HG03060 (cell line): ENCODE results near the gene MREG.
"Not testable (repeated sequence)": the region's sequence is repeated elsewhere in the genome, so short reads cannot be mapped to it uniquely, and the experiment has no call there.

Source experiments
- ATAC-seq: cut with Tn5 transposase; IDR thresholded peaks from one replicate; pipeline ENCODE4 v1.9.1; 2021; ENCODE audit warnings: low read depth, moderate number of reproducible peaks; ENCODE audit not compliant: unreplicated experiment

Gene MREG

DNA sequence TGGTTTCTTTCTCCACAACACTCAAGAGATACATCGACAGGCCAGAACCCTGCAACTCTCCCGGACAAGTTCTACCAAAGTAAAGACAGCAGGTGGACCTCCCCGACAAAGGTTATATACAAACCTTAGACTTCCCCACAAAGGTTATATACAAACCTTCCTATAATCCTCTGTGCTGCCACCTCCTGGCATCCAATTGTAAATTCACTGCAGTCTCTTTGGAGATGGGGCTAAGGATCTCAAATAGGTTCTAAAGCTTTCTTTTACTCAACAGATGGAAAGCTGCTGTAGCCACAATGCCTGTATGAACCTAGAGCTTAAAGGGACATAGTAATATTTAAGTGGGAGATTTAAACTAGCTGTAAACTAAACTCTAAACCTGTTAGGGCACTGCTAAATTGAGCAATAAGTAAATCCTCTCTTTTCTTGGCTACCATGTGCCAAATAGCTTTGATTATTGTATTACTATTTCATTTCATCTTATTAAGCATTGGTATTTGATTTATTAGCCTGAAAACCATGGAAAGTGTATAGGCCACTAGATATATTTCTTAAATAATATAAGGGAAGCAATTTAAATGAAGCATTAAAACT, 9.8 kb upstream of the MREG start:
- ATAC-seq, result no peak

DNA sequence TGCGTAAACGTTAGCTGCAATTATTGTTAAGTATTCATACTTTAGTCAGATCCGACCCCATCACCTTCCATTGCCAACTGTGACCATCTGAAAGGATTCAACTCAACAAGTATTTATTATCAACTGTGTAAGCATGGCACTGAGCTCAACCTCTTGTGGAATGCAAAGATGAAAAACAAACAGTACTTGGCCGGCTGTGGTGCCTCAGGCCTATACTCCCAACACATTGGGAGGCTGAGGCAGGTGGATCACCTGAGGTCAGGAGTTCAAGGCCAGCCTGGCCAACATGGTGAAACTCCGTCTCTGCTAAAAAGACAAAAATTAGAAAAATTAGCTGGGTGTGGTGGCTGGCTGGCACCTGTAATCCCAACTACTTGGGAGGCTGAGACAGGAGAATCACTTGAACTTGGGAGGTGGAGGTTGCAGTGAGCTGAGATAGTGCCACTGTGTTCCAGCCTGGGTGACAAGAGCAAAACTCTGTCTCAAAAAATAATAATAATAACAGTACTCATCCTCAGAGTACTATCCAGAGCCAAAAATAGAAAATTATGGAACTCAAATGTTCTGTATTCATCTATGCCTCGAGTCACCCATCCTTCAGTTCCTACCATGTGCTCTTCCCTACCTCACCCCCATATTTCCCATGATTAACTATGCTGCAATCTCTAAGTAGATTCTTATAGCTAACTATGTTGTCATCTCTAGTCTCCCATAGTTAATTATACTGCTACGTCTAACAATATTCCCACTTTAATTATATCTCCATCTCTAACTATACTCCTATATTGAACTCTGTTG, 8.6 kb upstream of the MREG start:
- ATAC-seq, result no peak

DNA sequence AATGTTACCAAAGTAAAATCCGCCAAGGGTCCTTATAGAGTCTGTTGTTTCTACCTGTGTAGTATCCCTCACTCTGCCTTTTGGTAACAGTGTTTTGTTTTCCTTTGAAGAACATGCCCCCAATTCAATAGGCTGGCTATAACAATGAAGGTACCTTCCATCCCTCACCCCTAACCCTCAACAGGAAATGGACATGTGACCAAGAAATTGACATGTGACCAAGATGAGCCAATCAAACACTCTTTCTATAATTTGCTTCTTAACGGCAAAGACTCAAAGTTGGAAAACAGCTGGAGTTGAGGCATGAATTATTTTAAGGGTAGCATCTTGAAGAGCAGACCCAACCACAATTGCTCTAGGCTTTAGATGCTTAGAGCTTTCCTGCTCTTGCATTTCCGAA, 5.4 kb upstream of the MREG start:
- ATAC-seq, result no peak

DNA sequence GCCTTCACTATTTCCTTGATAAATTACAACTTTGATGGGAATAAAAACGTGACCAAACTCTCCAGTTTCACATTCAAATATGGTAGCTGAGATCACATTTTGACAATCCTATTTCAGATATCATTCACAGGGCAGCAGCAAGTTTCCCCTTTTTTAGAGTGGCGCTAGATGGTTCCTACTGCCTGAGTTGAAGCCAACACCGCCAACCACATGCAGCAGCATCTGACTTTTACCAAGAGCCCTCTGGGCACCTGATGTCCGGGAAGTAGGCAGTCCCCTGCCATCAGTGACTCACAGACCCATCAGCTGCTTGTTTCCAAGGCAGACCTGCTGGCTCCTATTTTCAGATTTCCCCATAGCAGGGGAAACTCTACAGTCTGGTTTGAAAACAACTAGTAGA, 4.0 kb upstream of the MREG start:
- ATAC-seq, result peak; percentile 38

DNA sequence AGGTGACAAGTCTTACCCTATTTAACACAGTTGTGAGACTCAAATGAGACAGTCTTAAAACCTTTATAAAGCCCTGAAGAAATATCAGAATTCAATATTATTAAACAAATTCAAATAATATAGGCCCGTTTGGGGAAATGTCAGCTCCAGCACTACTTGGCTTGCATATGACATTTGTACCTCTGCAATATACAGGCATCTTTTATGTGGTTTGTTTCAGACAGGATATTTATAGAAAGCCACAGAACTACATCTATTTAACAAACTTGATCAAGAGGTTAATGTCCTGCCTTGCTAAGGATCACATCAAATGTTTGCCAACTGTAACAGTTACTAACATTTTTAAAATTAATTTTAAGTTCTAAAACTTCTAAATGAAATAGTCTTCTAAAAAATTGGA, 3.2 kb upstream of the MREG start:
- no peak for ATAC-seq

DNA sequence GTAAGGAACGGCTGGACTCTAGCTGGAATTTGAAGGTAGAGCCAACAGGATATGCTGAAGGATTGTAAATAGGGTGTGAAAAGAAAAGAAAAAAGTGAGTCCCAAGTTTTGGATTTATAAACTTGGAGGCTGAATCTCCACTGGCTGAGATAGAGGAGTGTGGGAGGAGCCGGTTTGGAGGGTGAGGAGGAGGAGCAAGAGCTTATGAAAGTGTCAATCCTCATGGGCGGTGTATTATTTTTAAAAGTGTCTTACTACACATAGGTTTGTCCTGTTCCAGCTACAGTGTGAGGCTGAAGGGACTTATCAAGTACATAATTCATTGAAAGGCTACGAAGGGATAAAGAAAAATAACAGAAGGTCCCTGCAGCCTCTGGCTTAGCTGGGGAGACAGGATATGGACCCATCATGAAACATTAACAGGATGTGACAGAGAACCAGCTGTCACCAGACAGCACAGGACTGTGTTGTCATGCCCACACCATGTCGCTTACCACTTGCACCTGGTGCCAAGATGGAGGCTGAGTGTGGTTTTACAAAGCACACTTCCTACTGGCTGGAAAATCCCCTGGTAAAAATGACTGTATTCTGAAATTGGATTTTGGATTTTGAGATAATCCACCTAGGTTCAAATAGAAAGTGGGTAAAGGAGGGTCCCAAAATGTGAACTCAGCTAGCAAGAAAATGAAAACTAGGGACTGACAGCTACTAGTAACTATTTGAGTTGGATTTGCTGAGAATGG, 2.5 kb upstream of the MREG start:
- peak; percentile 76 for ATAC-seq

DNA sequence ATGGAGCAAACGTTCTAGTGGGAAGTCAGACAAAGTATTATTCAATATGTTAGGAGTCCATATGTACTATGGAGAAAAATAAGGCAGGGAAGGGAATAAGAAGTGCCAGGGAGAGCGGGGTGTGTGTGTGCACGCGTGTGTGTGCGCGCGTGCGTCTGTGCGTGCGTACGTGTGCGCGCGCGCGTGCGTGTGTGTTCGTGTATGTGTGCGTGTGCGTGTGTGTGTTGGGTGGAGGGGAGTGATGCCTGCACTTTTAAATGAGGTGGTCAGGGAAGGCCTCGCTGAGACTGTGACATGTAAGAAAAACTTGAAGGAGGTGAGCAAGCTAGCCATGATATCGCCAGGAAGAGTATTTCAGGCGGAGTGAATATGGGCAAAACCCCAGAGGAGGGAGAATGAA, 1.6 kb upstream of the MREG start:
- no peak for ATAC-seq

DNA sequence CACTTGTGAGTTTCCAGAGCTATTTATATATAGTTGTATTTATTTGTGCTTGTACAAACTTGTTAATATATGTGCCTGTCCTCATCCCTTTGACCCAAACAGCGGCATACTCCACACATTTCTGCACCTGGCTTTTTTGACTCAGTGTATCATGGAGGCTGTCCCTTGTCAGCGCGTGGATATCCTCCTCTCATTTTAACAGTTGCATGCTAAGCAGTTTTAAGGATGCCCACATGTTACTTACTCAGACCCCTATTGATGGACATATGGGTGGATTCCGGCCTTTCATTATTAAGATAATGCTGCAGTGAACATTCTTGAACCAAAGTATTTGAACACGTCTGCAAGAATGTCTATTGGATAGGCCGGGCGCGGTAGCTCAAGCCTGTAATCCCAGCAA, 655 bp upstream of the MREG start:
- no peak for ATAC-seq

DNA sequence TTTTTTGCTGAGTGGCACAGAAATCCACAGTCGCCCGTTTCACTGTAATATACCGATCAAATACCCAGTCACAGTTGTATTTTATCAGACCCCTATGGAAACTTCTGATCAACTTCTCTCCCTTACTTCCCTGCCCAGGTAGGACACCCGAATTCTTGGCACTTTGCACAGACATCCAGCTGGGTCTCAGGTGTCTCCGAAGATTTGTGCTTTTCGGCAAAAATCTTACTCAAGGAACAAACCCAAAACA, 596 bp downstream of the MREG start:
- no peak for ATAC-seq

DNA sequence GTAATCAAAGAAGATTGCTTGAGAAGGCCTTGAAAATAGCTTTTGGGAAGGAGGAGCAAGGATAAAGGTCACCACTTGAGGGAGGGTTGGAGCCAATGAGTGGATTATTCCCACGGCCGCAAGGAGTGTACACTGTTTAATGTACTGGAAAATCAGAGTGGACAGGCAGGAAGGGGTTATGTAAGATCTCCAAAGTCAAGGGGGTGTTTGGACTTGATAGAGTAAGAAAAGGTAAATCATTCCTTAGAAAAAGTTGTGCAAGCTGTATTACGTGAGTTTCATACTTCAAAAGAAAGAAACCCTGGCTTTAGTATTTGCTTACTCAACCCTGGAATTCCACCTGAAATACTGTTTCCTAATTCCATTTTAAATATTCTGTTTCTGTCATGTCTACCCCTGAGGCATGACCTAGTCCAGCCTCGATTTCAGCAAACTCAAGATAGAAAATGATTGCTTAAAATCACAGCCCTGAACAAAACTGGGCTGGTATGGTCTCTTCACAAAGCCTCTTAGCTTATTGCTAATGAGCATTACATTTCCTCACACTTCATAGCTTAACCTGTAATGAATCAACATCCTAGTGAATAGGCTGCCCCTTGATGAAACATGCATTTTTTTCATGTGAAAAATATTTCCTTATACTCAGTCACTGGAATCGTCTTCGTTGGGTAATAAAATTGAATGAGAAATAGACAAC, 1.1 kb downstream of the MREG start:
- ATAC-seq, result no peak

DNA sequence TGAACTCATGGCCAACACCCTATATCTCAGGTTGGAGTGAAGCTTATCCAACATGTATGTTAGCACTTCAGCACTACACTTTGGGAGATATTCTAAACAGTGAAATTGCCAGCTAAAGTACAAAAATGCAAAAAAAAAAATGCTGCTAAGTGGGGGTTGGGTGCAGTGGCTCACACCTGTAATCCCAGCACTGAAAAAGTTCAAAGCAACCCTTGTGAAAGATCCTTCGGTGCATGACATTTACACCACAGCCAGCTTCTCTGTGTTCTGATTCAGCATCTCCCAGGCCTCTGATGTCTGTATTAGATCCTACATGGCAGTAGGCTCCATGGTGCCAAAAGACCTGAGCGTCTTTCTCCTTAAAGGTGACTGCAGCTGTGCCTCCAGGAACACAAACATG, 4.1 kb downstream of the MREG start:
- not testable (repeated sequence) for ATAC-seq

DNA sequence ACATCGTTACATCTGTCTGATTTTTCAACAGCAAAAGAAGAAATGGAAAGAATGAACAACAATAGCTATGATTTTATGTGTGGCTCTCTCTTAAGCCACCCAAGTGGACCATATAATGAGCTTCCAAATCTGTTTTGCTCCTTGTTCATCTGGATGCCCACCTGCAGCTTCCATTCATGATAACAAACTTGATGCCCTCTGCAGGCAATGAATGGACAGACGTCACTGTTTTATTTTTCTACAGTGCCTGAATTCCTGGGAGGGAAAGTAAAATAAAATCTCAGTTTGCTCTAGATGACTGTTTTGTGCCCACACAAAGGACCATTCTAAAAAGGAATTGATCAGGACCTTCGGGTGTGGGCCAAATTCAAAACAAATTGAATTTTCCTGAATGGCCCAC, 5.0 kb downstream of the MREG start:
- ATAC-seq, result no peak

DNA sequence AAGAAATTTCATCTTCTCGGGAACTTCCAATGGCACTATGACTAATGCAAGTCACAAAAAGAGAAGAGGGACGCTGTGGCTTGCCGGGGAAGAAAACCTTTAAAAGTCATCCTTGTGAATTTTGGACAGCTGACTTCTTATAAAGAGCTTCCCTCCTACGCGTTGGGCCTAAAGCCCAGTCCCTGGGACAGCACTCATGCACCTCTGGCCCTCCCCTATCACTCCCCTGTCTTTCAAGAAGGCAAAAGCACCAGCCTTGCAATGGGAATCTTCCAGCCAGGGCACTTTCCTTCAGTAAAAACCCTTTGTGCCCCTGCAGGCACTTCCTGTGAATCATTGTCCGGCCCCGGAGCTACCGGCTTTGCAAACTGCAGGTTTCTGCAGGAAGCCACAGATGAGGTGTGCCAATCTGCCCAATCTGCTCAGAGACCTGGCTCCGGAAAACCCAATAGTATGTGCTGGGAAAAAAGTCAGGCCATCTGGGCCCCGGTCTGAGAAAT, 7.1 kb downstream of the MREG start:
- peak; percentile 22 for ATAC-seq

DNA sequence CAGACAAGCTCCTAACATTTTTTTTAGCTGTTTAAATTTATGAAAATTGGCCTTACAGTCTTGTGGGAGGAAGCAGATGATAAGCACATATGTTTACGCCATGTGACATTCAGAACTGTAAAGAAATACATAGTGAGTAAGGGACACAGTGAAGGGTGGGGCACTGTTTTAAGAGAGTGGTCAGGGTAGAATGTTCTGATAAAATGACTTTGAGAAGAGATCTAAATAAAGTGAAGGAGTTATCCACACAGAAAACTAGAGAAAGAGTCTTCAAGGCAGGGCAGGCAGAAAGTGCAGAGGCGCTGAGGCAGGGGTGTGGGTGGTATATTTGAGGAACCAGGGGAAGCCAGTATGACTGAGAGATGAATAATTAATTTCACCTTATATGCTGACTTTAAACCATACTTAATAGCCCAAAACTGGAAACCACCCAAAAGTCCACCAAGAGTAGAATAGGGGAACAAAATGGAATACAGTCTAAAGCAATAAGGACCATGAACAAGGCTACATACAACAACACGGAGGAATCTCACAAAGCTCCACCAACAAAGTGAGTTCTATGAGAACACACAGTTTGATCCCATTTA, 8.6 kb downstream of the MREG start:
- ATAC-seq, result no peak

DNA sequence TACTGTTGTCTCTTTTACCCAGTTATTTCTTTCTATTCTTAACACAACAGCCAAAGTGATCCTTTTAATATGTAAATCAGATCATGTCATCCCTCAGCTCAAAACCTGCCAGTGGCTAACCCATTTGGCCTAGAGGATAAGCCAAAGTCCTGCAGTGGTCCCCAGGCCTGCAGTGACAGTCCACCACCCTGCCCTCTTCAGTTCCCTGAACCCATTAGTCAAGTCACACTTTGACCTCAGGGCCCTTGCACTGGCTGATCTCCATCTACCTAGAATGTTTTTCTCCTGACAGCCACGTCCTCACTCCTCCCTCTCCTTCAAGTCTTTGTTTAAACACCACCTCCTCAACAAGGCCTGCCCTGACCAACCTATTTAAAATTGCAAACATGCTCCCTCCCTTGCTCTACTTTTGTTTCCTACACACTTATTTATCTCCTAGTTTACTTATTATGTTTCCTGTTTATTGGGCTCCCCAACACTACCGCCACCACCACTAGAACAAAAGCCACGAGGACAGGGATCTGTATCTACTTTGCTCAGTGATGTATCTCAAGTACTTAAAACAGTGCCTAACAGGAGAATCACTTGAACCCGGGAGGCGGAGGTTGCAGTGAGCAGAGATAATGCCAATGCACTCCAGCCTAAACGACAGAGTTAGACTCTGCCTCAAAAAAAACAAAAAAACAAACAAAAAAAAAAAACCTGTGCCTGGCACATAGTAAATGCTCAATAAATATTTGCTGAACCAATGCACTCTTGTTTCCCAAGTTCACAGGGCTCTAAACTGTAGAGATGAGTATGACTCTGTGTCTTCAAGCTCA, 9.3 kb downstream of the MREG start:
- no peak for ATAC-seq

DNA sequence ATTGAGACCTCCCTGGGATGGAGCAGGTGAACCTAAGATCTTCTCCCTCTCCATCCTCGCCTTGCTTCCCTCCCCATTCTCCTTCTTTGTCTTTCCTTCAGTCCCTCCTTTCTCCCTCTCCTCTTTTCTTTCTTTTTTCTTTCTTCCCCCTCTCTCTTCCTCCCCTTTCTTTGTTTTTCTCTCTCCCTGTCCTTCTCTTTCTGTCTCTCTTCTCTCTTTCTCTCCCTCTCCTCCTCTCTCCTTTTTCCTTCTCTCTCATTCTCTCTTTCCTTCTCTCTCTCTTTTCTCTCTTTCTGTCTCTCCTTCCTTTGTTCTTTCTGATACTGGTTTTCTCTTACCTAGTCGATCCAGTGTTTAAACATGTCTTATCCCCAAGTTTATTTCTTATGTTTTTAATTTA, 10.7 kb downstream of the MREG start:
- no peak for ATAC-seq

DNA sequence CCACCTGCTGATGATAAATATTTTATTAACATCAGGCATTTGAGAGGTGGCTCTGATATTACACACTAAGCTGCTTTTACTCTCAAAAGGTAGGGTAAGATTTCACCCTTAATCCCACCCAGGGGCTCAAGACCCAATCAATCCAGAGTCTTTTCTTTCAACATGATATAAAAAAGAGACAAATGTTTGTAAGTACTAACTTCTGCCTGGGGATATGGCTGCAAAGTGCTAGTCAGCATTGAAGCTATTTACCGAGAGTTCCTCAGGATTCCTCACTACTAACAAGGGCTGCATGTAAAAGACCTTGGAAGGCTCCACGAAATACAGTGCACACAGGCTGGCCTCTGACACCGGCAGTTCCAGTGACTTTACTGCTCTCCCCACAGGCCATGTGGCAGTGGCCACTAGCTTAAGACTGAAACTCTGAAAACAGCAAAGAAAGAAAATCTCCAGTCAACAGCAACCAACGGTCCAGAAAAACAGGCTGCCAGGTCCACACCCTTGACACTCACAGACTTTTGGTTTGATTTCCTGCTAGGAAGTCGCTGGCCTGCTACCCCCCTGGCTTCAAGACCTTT, 11.2 kb downstream of the MREG start:
- ATAC-seq, result no peak

DNA sequence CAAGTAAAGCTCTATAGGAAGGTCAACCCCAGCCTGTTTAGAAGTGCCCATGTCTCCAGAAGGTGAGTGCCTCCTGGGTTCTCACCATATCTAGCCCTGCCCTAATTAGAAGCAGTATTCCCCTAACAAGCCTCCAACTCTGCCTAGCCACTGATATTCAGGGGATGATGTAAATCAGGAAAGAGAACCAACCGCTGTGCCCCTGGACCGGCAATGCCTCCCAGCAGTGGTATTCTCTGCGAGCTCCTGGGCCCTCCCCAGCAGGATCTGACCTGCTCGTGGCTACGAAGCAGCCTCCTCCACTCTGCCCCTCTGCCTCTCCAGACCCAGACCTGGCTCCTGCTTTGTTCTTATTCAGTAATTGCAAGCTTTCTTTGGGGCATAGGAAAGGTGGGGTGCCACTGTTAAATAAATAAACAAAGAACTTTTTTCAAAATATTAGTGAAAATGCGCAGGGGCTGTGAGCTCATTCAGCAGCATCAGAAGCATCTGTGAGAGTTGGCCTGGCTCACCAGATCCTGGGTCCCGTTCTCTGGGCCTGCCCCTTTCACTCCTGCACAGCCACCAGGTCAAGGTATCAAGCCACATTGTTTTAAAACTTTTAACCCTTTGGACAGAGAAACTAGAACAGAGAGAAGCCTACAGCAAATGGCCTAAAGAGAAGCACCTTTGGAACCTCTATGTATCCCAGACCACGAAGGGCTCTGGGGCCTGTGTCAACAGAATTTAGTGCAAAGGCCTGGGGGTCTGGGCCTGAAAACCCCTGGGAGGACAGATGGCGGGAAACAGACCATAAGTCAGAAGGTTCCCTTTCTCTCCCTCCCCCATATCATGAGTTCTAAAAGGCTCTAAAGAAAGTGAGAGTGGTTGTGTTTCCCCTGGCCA, 11.9 kb downstream of the MREG start:
- no peak for ATAC-seq

DNA sequence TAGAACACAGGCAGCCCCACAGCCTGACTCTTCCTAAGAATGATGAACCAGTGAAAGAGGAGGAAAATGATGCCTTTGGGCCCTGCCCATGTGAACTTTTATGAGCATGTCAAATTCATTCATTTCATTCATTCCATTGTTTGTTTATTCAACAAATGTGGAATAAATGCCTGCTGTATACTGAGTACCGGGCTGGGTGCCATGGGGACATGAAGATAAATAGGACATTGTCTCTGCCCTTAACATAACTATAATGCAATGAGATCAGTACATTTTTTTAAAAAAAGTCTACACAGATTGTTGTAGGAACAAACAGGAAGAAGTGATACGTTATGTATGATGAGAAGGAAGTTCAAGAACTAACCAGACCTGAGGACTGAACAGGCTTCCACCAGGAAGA, 14.7 kb downstream of the MREG start:
- no peak for ATAC-seq
